ENCODE measurements around the gene INHBE. TPM values are rescaled to one million over a fixed set of nuclear protein-coding genes. Genes with fewer than 3 reads are reported as not detected.

The INHBE gene
- total and polyA plus RNA-seq, 4 donors = 17.6 to 181 (median 110) TPM

GRCh38 chr12:57465030-57465746, 10.1 kb downstream of the INHBE start:
- no peak for DNase-seq (ENCODE audit: low spot score)
- H3K36me3 ChIP-seq (ENCODE audit: control insufficient read depth in 4 of 4, insufficient read depth in 3 of 4, low read depth in 1 of 4, low read length in 3 of 4) = no peaks in the 10 kb centered on the region
- H3K9me3 ChIP-seq (ENCODE audit: control insufficient read depth in 4 of 4, low read length in 3 of 4) = no peaks in the 10 kb centered on the region
- no peaks in the 10 kb centered on the region for H3K27me3 ChIP-seq (ENCODE audit: control insufficient read depth in 4 of 4, insufficient read depth in 4 of 4, low read length in 3 of 4)
- TF ChIP-seq SP1 (IDR thresholded peaks at IDR 0.05) = no peak
- no peak for TF ChIP-seq JUND (IDR thresholded peaks at IDR 0.05)
- TF ChIP-seq GABPA (IDR thresholded peaks at IDR 0.05 in 1 of 2, conservative IDR thresholded peaks at IDR 0.05 in 1 of 2) = no peak
- TF ChIP-seq NR2F2 (IDR thresholded peaks at IDR 0.05) = no peak
- TF ChIP-seq YY1 (IDR thresholded peaks at IDR 0.05) = no peak
- TF ChIP-seq MAX (IDR thresholded peaks at IDR 0.05) = no peak
- no peak for TF ChIP-seq RXRA (IDR thresholded peaks at IDR 0.05)
- TF ChIP-seq HNF4G (IDR thresholded peaks at IDR 0.05) = no peak
- no peak for TF ChIP-seq HNF4A (conservative IDR thresholded peaks at IDR 0.05)
- TF ChIP-seq, protein P1, sequence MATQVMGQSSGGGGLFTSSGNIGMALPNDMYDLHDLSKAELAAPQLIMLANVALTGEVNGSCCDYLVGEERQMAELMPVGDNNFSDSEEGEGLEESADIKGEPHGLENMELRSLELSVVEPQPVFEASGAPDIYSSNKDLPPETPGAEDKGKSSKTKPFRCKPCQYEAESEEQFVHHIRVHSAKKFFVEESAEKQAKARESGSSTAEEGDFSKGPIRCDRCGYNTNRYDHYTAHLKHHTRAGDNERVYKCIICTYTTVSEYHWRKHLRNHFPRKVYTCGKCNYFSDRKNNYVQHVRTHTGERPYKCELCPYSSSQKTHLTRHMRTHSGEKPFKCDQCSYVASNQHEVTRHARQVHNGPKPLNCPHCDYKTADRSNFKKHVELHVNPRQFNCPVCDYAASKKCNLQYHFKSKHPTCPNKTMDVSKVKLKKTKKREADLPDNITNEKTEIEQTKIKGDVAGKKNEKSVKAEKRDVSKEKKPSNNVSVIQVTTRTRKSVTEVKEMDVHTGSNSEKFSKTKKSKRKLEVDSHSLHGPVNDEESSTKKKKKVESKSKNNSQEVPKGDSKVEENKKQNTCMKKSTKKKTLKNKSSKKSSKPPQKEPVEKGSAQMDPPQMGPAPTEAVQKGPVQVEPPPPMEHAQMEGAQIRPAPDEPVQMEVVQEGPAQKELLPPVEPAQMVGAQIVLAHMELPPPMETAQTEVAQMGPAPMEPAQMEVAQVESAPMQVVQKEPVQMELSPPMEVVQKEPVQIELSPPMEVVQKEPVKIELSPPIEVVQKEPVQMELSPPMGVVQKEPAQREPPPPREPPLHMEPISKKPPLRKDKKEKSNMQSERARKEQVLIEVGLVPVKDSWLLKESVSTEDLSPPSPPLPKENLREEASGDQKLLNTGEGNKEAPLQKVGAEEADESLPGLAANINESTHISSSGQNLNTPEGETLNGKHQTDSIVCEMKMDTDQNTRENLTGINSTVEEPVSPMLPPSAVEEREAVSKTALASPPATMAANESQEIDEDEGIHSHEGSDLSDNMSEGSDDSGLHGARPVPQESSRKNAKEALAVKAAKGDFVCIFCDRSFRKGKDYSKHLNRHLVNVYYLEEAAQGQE (IDR thresholded peaks at IDR 0.05) = no peak
- TF ChIP-seq FOXA2 (IDR thresholded peaks at IDR 0.05) = no peak
- no peak for TF ChIP-seq EGR1 (IDR thresholded peaks at IDR 0.05; ENCODE audit: low read depth in 2 of 2)
- TF ChIP-seq FOXA1 (IDR thresholded peaks at IDR 0.05) = no peak
- TF ChIP-seq ATF3 (IDR thresholded peaks at IDR 0.05) = no peak
- TF ChIP-seq RAD21 (IDR thresholded peaks at IDR 0.05) = no peak
- TF ChIP-seq, protein P2, sequence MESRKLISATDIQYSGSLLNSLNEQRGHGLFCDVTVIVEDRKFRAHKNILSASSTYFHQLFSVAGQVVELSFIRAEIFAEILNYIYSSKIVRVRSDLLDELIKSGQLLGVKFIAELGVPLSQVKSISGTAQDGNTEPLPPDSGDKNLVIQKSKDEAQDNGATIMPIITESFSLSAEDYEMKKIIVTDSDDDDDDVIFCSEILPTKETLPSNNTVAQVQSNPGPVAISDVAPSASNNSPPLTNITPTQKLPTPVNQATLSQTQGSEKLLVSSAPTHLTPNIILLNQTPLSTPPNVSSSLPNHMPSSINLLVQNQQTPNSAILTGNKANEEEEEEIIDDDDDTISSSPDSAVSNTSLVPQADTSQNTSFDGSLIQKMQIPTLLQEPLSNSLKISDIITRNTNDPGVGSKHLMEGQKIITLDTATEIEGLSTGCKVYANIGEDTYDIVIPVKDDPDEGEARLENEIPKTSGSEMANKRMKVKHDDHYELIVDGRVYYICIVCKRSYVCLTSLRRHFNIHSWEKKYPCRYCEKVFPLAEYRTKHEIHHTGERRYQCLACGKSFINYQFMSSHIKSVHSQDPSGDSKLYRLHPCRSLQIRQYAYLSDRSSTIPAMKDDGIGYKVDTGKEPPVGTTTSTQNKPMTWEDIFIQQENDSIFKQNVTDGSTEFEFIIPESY (IDR thresholded peaks at IDR 0.05) = no peak
- TF ChIP-seq, protein P3, sequence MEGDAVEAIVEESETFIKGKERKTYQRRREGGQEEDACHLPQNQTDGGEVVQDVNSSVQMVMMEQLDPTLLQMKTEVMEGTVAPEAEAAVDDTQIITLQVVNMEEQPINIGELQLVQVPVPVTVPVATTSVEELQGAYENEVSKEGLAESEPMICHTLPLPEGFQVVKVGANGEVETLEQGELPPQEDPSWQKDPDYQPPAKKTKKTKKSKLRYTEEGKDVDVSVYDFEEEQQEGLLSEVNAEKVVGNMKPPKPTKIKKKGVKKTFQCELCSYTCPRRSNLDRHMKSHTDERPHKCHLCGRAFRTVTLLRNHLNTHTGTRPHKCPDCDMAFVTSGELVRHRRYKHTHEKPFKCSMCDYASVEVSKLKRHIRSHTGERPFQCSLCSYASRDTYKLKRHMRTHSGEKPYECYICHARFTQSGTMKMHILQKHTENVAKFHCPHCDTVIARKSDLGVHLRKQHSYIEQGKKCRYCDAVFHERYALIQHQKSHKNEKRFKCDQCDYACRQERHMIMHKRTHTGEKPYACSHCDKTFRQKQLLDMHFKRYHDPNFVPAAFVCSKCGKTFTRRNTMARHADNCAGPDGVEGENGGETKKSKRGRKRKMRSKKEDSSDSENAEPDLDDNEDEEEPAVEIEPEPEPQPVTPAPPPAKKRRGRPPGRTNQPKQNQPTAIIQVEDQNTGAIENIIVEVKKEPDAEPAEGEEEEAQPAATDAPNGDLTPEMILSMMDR (IDR thresholded peaks at IDR 0.05; ENCODE audit: low read depth, low read length, missing input control) = no peak
- TF ChIP-seq TAF1 (conservative IDR thresholded peaks at IDR 0.05) = no peak
- H3K27ac ChIP-seq (ENCODE audit: low read depth in 1 of 2, low read length in 2 of 2) = no peak overlapping the region
- WGBS = 84% methylated on average over 6 of the region's 6 CpGs
- H3K9ac ChIP-seq (ENCODE audit: low read depth in 1 of 2, low read length in 2 of 2) = no peak overlapping the region
- H3K4me3 ChIP-seq (ENCODE audit: low read depth in 1 of 3, low read length in 3 of 3) = no peak overlapping the region
- H3K4me1 ChIP-seq (ENCODE audit: control insufficient read depth in 4 of 4, insufficient read depth in 4 of 4, low read length in 3 of 4) = peaks cover 7 to 25% (median 17%) of the 10 kb centered on the region in 4 donors
